HepG2 (cell line): ENCODE results near the gene ATP11A. TPM values are rescaled to one million over a fixed set of nuclear protein-coding genes. Genes with fewer than 3 reads are reported as not detected.

Source experiments
- ATAC-seq: fragments of 200-7000 bp; cut with Tn5 transposase; 3 replicates; pipeline ENCODE4 v1.9.1; 2020; ENCODE audit warnings: mild to moderate bottlenecking, moderate library complexity
- BruUV-seq: library from RNA; stranded (reverse); fragments of 400-500 nt; replicated peaks from 2 replicates; lab custom pipeline; 2021; lab: Mats Ljungman, UMichigan
- CTCF ChIA-PET: fragments of 300-600 bp; formaldehyde crosslinking; extraction: SDS; loops from one replicate; lab custom pipeline; 2021; ENCODE audit warnings: low total read pairs, inconsistent platforms, low intra/inter-chr PET ratio; lab: Yijun Ruan, JAX
- POLR2A ChIA-PET: fragments of 350-600 bp; sonication (Branson Sonifier 250); formaldehyde crosslinking; loops from one replicate; lab custom pipeline; 2020; ENCODE audit warnings: antibody characterized with exemption, inconsistent platforms; lab: Yijun Ruan, JAX
- DNase-seq: peaks from one replicate; pipeline ENCODE4 v3.0.0-alpha.2; 2015; ENCODE audit warnings: low spot score
- FAIRE-seq: peaks from 3 replicates; lab custom pipeline; 2011; peaks lifted over from hg19 to GRCh38; lab: Jason Lieb, UNC
- H2AFZ ChIP-seq: one replicate; pipeline ENCODE4 v1.6.1; 2011; ENCODE audit warnings: low read length, inconsistent platforms
- H3K27ac ChIP-seq: fragments of 300-600 bp; 3 replicates; pipeline ENCODE4 v1.8.0; 2011; ENCODE audit warnings: mixed run types, mild to moderate bottlenecking, mixed read lengths, low read length, inconsistent platforms; ENCODE audit not compliant: insufficient read depth; ENCODE audit errors: extremely low read length
- H3K27me3 ChIP-seq, 2 experiments: fragments of 200-600 bp in 1 of 2; 2 replicates in 1 of 2; 3 replicates in 1 of 2; pipeline versions ENCODE4 v1.6.0 to v1.8.0; 2011; ENCODE audit warnings: low read length in 2 of 2, mild to moderate bottlenecking in 2 of 2, moderate library complexity in 2 of 2, inconsistent platforms in 1 of 2; ENCODE audit not compliant: insufficient read depth in 2 of 2, control insufficient read depth in 1 of 2
- H3K36me3 ChIP-seq, 2 experiments: fragments of 200-600 bp in 1 of 2; replicated peaks in 1 of 2; 2 replicates in 1 of 2; 3 replicates in 1 of 2; pipeline versions ENCODE4 v1.5.1 to v1.8.0; 2011; ENCODE audit warnings: low read length in 2 of 2, inconsistent platforms in 1 of 2; ENCODE audit not compliant: insufficient read depth in 2 of 2, control insufficient read depth in 1 of 2
- H3K4me1 ChIP-seq: 2 replicates; pipeline ENCODE4 v1.5.1; 2012; ENCODE audit warnings: low read length, inconsistent platforms; ENCODE audit not compliant: insufficient read depth
- H3K4me2 ChIP-seq: 2 replicates; pipeline ENCODE4 v1.6.0; 2011; ENCODE audit warnings: low read depth, low read length, inconsistent platforms
- H3K4me3 ChIP-seq, 3 experiments: fragments of 200-600 bp in 1 of 3; sonication (generic), shearing (Covaris generic) in 1 of 3; replicated peaks in 1 of 3; 2 replicates each; pipeline ENCODE4 v1.5.1; 2011 to 2016; ENCODE audit warnings: low read length in 3 of 3, inconsistent platforms in 2 of 3, low read depth in 2 of 3, mild to moderate bottlenecking in 2 of 3, control low read depth in 1 of 3, mixed read lengths in 1 of 3; ENCODE audit not compliant: insufficient read depth in 1 of 3
- H3K79me2 ChIP-seq: one replicate; pipeline ENCODE4 v1.6.1; 2011; ENCODE audit warnings: low read length, inconsistent platforms; ENCODE audit not compliant: insufficient read depth
- H3K9ac ChIP-seq: 2 replicates; pipeline ENCODE4 v1.6.0; 2011; ENCODE audit warnings: mild to moderate bottlenecking, low read depth, low read length, inconsistent platforms; ENCODE audit not compliant: insufficient read depth
- H3K9me3 ChIP-seq: 2 replicates; pipeline ENCODE4 v1.5.1; 2012; ENCODE audit warnings: mild to moderate bottlenecking, low read length
- H4K20me1 ChIP-seq: 2 replicates; pipeline ENCODE4 v1.6.0; 2011; ENCODE audit warnings: inconsistent platforms, mild to moderate bottlenecking, low read length, moderate library complexity; ENCODE audit not compliant: insufficient read depth
- HMGXB4 ChIP-seq, 2 experiments: sonication (generic) in 1 of 2; formaldehyde crosslinking in 1 of 2; IDR thresholded peaks; 2 replicates each; pipeline versions ENCODE4 v1.4.0 to v1.6.1; 2018 to 2020; ENCODE audit warnings: missing genetic modification reagents in 2 of 2, borderline replicate concordance in 1 of 2, low read depth in 1 of 2, mild to moderate bottlenecking in 1 of 2, missing biosample characterization in 1 of 2
- PHF20 ChIP-seq: sonication (generic); formaldehyde crosslinking; IDR thresholded peaks from 2 replicates; pipeline ENCODE4 v1.5.0; 2020; ENCODE audit warnings: mild to moderate bottlenecking, missing genetic modification reagents
- WGBS: methylation state at CpG from one replicate; pipeline ENCODE4 v1.1.6; 2017; ENCODE audit warnings: low lambda C conversion rate; 5-methylcytosine and 5-hydroxymethylcytosine counted together
- in situ Hi-C: cut with HindIII; loops from 2 replicates; pipeline ENCODE4 v1.10.0; 2017; ENCODE audit warnings: low pct_unique_long_range_greater_than_20kb; ENCODE audit not compliant: extremely low pct_ligation_motif_present
- intact Hi-C: fragments of 100-400 bp; cut with micrococcal nuclease; formaldehyde crosslinking; loops from one replicate; pipeline ENCODE4 v1.10.0; 2022; ENCODE audit not compliant: unreplicated experiment
- polyA plus RNA-seq, 8 experiments: library from polyadenylated mRNA; depleted of rRNA in 3 of 8; stranded (reverse) in 7 of 8; unstranded in 1 of 8; fragments of >200 nt; fragmentation: Illumina TruSeq in 4 of 8; extraction: Trizol in 4 of 8; gene quantifications; 2 replicates each; pipeline versions ENCODE4 v1.2.1 to v1.2.3, GENCODE V29; 2011 to 2016; ENCODE audit warnings: low read depth in 4 of 8, missing spikeins in 1 of 8, mixed read lengths in 1 of 8; ENCODE audit not compliant: insufficient read depth in 1 of 8
- total RNA-seq, 5 experiments: library from RNA; depleted of rRNA; stranded (reverse); fragments of >200 nt; fragmentation: Illumina TruSeq; extraction: Trizol; gene quantifications; 2 replicates each; pipeline ENCODE4 v1.2.3, GENCODE V29; 2016; ENCODE audit warnings: low read depth in 1 of 5

The ATP11A gene
- total and polyA plus RNA-seq, 2 of the 13 experiments (the other 11 are each of a cell fraction or from before 2014, with no cell fraction given), result 18.4 to 20.1 TPM

GRCh38 chr13:112845511-112846144, 155.8 kb downstream of the ATP11A start:
- CTCF ChIA-PET, result no interaction called here
- H3K79me2 ChIP-seq, result no peaks in the 10 kb centered on the region

More at GRCh38 chr13:112845511-112846144, 155.8 kb downstream of the ATP11A start:
- H4K20me1 ChIP-seq, result peaks cover 2% of the 10 kb centered on the region; the same call in 1 of the 2 replicates
- no peaks in the 10 kb centered on the region for H3K4me1 ChIP-seq
- no peak overlapping the region for H2AFZ ChIP-seq
- FAIRE-seq, result no peak
- H3K4me2 ChIP-seq, result no peak overlapping the region
- no peaks in the 10 kb centered on the region; the same call in 1 of the 2 replicates for H3K9me3 ChIP-seq
- intact Hi-C loops, result no loop called here
- no peak overlapping the region for H3K27ac ChIP-seq
- H3K9ac ChIP-seq, result no peak overlapping the region
- peaks cover 25 to 71% of the 10 kb centered on the region in 2 experiments for H3K36me3 ChIP-seq
- ATAC-seq, result no peak
- WGBS, result 99% methylated on average over 17 of the region's 23 CpGs
- in situ Hi-C loops, result no loop called here
- POLR2A ChIA-PET, result no interaction called here
- H3K4me3 ChIP-seq, result no peak overlapping the region
- no peaks in the 10 kb centered on the region for H3K27me3 ChIP-seq
- TF ChIP-seq PHF20 (CRISPR knock-in tag) (no peak), HMGXB4 (CRISPR knock-in tag; IDR thresholded peaks at IDR 0.05; ENCODE audit: borderline replicate concordance in 1 of 2, low read depth in 1 of 2) (no peak)
- no peak for DNase-seq
- BruUV-seq, result no TSS peak
